Measurements from ENCODE around the gene ITCH.

Gene ITCH

GRCh38 chr20:34557936-34558319 lies 194.9 kb downstream of the ITCH start:
- no peak for DNase-seq (ENCODE audit: low read depth)

- peak; percentile 94 for DNase-seq (ENCODE audit: low read depth)
Observed at GRCh38 chr20:34558320-34559218, 195.5 kb downstream of the ITCH start, which contains the start of gene MAP1LC3A. TSS of gene MAP1LC3A (plus strand) at chr20:34558718. CDS start at chr20:34558869, 151 bp downstream.

- no peak for DNase-seq (ENCODE audit: low read depth)
Observed at GRCh38 chr20:34559311-34560140, 196.5 kb downstream of the ITCH start.

- DNase-seq (ENCODE audit: low read depth), result no peak
Observed at GRCh38 chr20:34560141-34560523, 197.1 kb downstream of the ITCH start.

GRCh38 chr20:34560614-34561013 lies 197.5 kb downstream of the ITCH start:
- no peak for DNase-seq (ENCODE audit: low read depth)
